Liver (tissue), 9 donors: ENCODE measurements around the gene SSNA1. TPM values are rescaled to one million over a fixed set of nuclear protein-coding genes. Genes with fewer than 3 reads are reported as not detected.

ENCODE experiments used
- DNase-seq: peaks from one replicate; pipeline ENCODE4 v3.0.0-alpha.2; 2017; ENCODE audit warnings: low spot score
- H3K27ac ChIP-seq, 2 donors: one replicate each; pipeline ENCODE4 v1.7.0; 2013; ENCODE audit warnings: inconsistent platforms in 2 of 2, low read length in 2 of 2, control low read depth in 1 of 2, low read depth in 1 of 2, mild to moderate bottlenecking in 1 of 2
- H3K27me3 ChIP-seq, 4 donors: one replicate each; pipeline versions ENCODE4 v1.6.1 to v1.7.0; 2013; ENCODE audit warnings: low read length in 3 of 4, inconsistent platforms in 1 of 4, mild to moderate bottlenecking in 1 of 4, moderate library complexity in 1 of 4; ENCODE audit not compliant: control insufficient read depth in 4 of 4, insufficient read depth in 4 of 4
- H3K36me3 ChIP-seq, 4 donors: one replicate each; pipeline versions ENCODE4 v1.6.1 to v1.7.0; 2013; ENCODE audit warnings: low read length in 3 of 4, mild to moderate bottlenecking in 3 of 4, low read depth in 1 of 4, moderate library complexity in 1 of 4; ENCODE audit not compliant: control insufficient read depth in 4 of 4, insufficient read depth in 3 of 4
- H3K4me1 ChIP-seq, 4 donors: one replicate each; pipeline versions ENCODE4 v1.6.1 to v1.7.0; 2013; ENCODE audit warnings: low read length in 3 of 4, mild to moderate bottlenecking in 3 of 4, moderate library complexity in 1 of 4; ENCODE audit not compliant: control insufficient read depth in 4 of 4, insufficient read depth in 4 of 4
- H3K4me3 ChIP-seq, 3 donors: one replicate each; pipeline versions ENCODE4 v1.6.1 to v1.7.0; 2013; ENCODE audit warnings: low read length in 3 of 3, control low read depth in 1 of 3, low read depth in 1 of 3, mild to moderate bottlenecking in 1 of 3
- H3K9ac ChIP-seq, 2 donors: one replicate each; pipeline ENCODE4 v1.7.0; 2013; ENCODE audit warnings: low read length in 2 of 2, mild to moderate bottlenecking in 2 of 2, moderate library complexity in 2 of 2, control low read depth in 1 of 2, low read depth in 1 of 2
- H3K9me3 ChIP-seq, 4 donors: one replicate each; pipeline versions ENCODE4 v1.6.1 to v1.7.0; 2013; ENCODE audit warnings: low read length in 3 of 4; ENCODE audit not compliant: control insufficient read depth in 4 of 4
- EGR1 ChIP-seq, 2 donors: IDR thresholded peaks; 2 replicates each; pipeline ENCODE4 v1.6.1; 2016 to 2018; ENCODE audit warnings: antibody characterized with exemption in 2 of 2, low read depth in 2 of 2
- FOXA1 ChIP-seq: IDR thresholded peaks from 2 replicates; pipeline ENCODE4 v1.6.1; 2016; ENCODE audit warnings: antibody characterized with exemption
- FOXA2 ChIP-seq: IDR thresholded peaks from 2 replicates; pipeline ENCODE4 v1.6.1; 2016; ENCODE audit warnings: antibody characterized with exemption
- GABPA ChIP-seq, 2 donors: IDR thresholded peaks in 1 of 2; conservative IDR thresholded peaks in 1 of 2; 2 replicates each; pipeline ENCODE4 v1.6.1; 2016; ENCODE audit warnings: antibody characterized with exemption in 2 of 2, mild to moderate bottlenecking in 1 of 2, moderate library complexity in 1 of 2
- HNF4A ChIP-seq, 2 donors: conservative IDR thresholded peaks; 2 replicates each; pipeline ENCODE4 v1.6.1; 2016; ENCODE audit warnings: antibody characterized with exemption in 2 of 2, mild to moderate bottlenecking in 2 of 2
- JUND ChIP-seq, 2 donors: IDR thresholded peaks; 2 replicates each; pipeline ENCODE4 v1.6.1; 2016; ENCODE audit warnings: antibody characterized with exemption in 2 of 2
- RAD21 ChIP-seq, 2 donors: IDR thresholded peaks; 2 replicates each; pipeline ENCODE4 v1.6.1; 2016; ENCODE audit warnings: antibody characterized with exemption in 2 of 2, mild to moderate bottlenecking in 2 of 2
- REST ChIP-seq: IDR thresholded peaks from 2 replicates; pipeline ENCODE4 v1.6.1; 2016; ENCODE audit warnings: antibody characterized with exemption, mild to moderate bottlenecking
- RXRA ChIP-seq, 2 donors: IDR thresholded peaks; 2 replicates each; pipeline ENCODE4 v1.6.1; 2017 to 2018; ENCODE audit warnings: antibody characterized with exemption in 2 of 2, mild to moderate bottlenecking in 1 of 2
- SP1 ChIP-seq: IDR thresholded peaks from 2 replicates; pipeline ENCODE4 v1.6.1; 2018; ENCODE audit warnings: antibody characterized with exemption, mild to moderate bottlenecking
- TAF1 ChIP-seq: conservative IDR thresholded peaks from 2 replicates; pipeline ENCODE4 v1.6.1; 2016; ENCODE audit warnings: antibody characterized with exemption, mild to moderate bottlenecking
- YY1 ChIP-seq: IDR thresholded peaks from 2 replicates; pipeline ENCODE4 v1.6.1; 2016; ENCODE audit warnings: antibody characterized with exemption, mild to moderate bottlenecking
- WGBS: extraction: QIAGEN DNeasy Blood & Tissue Kit; methylation state at CpG from one replicate; pipeline ENCODE4 v1.1.7; 2013; 5-methylcytosine and 5-hydroxymethylcytosine counted together
- polyA plus RNA-seq, 2 donors: library from polyadenylated mRNA; stranded (reverse) in 1 of 2; unstranded in 1 of 2; fragments of 200-250 nt in 1 of 2; fragments of >200 nt in 1 of 2; fragmentation: Nextera tagmentation in 1 of 2; extraction: Ambion mirVana in 1 of 2; gene quantifications; one replicate each; pipeline versions ENCODE4 v1.2.1 to v1.2.3, GENCODE V29; 2013 to 2015
- total RNA-seq, 2 donors: library from RNA; depleted of rRNA; stranded (reverse); fragments of >200 nt; gene quantifications; one replicate each; pipeline ENCODE4 v1.2.3, GENCODE V29; 2014
- TF ChIP-seq, protein P1 (sequence below): fragments of 150-350 bp; IDR thresholded peaks from 2 replicates; pipeline ENCODE4 v1.5.1; 2017; ENCODE audit warnings: improper control_type of control experiment, low read depth, low read length; ENCODE audit not compliant: missing input control
- donor health status: healthy.
- donor health status: healthy.
- donor health status: healthy.
- donor health status: healthy.
- donor health status: healthy.

The SSNA1 gene
- total and polyA plus RNA-seq, 4 donors = 29.8 to 44.2 (median 40.3) TPM

DNA sequence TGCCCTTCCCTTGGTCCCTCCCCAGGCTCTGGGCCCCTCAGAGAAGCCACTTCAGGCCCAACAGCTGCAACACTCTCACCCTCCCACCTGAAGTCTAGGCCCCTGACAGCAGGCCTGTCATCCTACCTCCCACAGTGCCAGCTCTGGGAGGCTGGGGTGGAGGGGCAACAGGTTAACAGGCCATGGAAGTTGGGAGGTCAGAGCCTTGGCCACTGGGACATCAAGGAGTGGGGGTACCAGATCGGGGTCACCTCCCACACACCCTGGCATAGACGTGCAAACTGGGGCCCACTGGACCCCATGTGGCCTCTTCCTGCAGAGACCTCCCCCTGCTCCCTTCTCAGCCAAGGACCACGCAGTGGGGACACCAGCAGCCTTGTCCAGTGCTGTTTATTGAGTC, 2.8 kb downstream of the SSNA1 start:
- no peaks in the 10 kb centered on the region for H3K27me3 ChIP-seq
- TF ChIP-seq GABPA (IDR thresholded peaks at IDR 0.05 in 1 of 2, conservative IDR thresholded peaks at IDR 0.05 in 1 of 2) (no peak), RXRA (IDR thresholded peaks at IDR 0.05) (no peak), HNF4A (conservative IDR thresholded peaks at IDR 0.05) (no peak)
- H3K9me3 ChIP-seq = no peaks in the 10 kb centered on the region
- H3K4me3 ChIP-seq = no peak overlapping the region
- peaks cover 3 to 17% (median 5%) of the 10 kb centered on the region in 4 donors for H3K36me3 ChIP-seq
- H3K9ac ChIP-seq = no peak overlapping the region
- no peak for DNase-seq
- no peak overlapping the region for H3K27ac ChIP-seq
- 84% methylated on average over 3 of the region's 3 CpGs for whole genome bisulfite sequencing
- peaks cover 38 to 71% (median 59%) of the 10 kb centered on the region in 4 donors for H3K4me1 ChIP-seq

DNA sequence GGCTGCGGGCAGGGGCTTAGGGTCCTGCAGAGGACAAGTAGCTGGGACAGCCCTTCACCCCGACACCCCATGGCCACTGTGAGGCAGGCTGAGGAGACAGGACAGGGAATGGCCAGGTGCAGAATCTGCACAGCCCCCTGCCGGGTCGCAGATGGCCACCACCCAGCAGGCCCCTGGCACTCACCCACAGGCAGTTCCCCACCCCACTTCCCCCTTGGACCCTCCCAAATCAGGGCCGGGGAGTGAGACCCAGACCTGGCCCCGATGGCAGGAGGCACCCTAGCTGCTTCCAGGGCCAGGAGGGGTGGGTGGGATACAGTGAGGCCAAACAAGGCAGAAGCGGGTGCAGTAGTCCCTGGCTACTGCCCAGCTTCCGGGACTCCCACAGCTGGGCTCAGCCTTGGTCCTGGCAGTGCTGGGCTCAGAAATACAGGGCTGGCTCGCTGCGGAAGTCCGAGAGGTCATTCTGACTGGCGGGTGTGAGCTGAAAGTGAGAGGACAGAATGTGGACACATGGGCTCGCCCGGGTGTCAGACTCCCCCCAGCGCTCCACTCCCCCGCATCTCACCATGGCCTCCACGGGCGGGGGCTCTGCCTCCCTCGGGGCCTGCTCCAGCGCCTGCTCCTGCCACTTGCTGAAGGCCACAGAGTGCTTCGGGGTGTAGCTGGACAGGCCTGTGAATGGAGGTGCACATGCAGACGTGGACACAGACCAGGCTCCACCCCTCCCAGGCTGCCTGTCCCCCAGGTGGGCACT, 3.4 kb downstream of the SSNA1 start:
- H3K4me3 ChIP-seq = no peak overlapping the region
- no peak for DNase-seq
- WGBS = 91% methylated on average over 22 of the region's 22 CpGs
- no peak overlapping the region for H3K9ac ChIP-seq
- H3K9me3 ChIP-seq = no peaks in the 10 kb centered on the region
- H3K4me1 ChIP-seq = peaks cover 35 to 71% (median 59%) of the 10 kb centered on the region in 4 donors
- no peak overlapping the region for H3K27ac ChIP-seq
- H3K27me3 ChIP-seq = no peaks in the 10 kb centered on the region
- H3K36me3 ChIP-seq = peaks cover 3 to 17% (median 5%) of the 10 kb centered on the region in 4 donors
- TF ChIP-seq, protein P1, sequence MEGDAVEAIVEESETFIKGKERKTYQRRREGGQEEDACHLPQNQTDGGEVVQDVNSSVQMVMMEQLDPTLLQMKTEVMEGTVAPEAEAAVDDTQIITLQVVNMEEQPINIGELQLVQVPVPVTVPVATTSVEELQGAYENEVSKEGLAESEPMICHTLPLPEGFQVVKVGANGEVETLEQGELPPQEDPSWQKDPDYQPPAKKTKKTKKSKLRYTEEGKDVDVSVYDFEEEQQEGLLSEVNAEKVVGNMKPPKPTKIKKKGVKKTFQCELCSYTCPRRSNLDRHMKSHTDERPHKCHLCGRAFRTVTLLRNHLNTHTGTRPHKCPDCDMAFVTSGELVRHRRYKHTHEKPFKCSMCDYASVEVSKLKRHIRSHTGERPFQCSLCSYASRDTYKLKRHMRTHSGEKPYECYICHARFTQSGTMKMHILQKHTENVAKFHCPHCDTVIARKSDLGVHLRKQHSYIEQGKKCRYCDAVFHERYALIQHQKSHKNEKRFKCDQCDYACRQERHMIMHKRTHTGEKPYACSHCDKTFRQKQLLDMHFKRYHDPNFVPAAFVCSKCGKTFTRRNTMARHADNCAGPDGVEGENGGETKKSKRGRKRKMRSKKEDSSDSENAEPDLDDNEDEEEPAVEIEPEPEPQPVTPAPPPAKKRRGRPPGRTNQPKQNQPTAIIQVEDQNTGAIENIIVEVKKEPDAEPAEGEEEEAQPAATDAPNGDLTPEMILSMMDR = no peak
- TF ChIP-seq TAF1 = no peak
- TF ChIP-seq RXRA (IDR thresholded peaks at IDR 0.05) = no peak
- TF ChIP-seq HNF4A (conservative IDR thresholded peaks at IDR 0.05) = no peak
- no peak for TF ChIP-seq SP1
- TF ChIP-seq RAD21 (IDR thresholded peaks at IDR 0.05) = no peak
- TF ChIP-seq REST = no peak

DNA sequence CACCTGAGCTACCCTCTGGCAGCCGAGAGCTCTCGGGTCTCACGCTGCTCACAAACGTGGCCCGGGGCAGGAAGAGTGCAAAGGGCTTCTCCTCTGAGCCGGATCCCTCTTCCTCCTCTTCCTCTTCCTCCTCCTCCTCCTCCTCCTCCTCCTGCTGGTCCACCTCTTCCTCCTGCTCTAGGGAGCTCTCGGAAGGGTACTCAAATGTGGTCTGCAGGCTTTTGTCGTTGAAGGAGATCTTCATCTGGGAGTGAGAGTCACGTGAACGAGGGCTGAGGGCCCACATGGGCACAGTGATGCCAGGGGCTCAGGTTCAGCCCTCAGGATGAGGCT, 3.9 kb downstream of the SSNA1 start:
- H3K4me1 ChIP-seq = peaks cover 30 to 70% (median 58%) of the 10 kb centered on the region in 4 donors
- TF ChIP-seq RXRA (IDR thresholded peaks at IDR 0.05) = no peak
- no peak for TF ChIP-seq FOXA2
- TF ChIP-seq EGR1 (IDR thresholded peaks at IDR 0.05; ENCODE audit: low read depth in 2 of 2) = no peak
- no peak for TF ChIP-seq FOXA1
- no peak for TF ChIP-seq JUND (IDR thresholded peaks at IDR 0.05)
- no peak for TF ChIP-seq YY1
- no peaks in the 10 kb centered on the region for H3K27me3 ChIP-seq
- DNase-seq = no peak
- H3K9me3 ChIP-seq = no peaks in the 10 kb centered on the region
- WGBS = 81% methylated on average over 10 of the region's 10 CpGs
- H3K9ac ChIP-seq = no peak overlapping the region
- no peak overlapping the region for H3K4me3 ChIP-seq
- peaks cover 3 to 17% (median 5%) of the 10 kb centered on the region in 4 donors for H3K36me3 ChIP-seq
- H3K27ac ChIP-seq = no peak overlapping the region
